Spleen (tissue), 11 donors: ENCODE data around the gene TXLNG. TPM values are rescaled to one million over a fixed set of nuclear protein-coding genes. Genes with fewer than 3 reads are reported as not detected.

ENCODE experiments used
- DNase-seq: peaks from one replicate; pipeline ENCODE4 v3.0.0-alpha.2; 2020
- H3K27ac ChIP-seq, 8 donors: fragments of 200-600 bp; sonication (generic) in 7 of 8; 1 replicate in 4 of 8; 2 replicates in 4 of 8; pipeline versions ENCODE4 v1.5.0 to v1.8.0; 2016 to 2021; ENCODE audit warnings: inconsistent platforms in 4 of 8, mild to moderate bottlenecking in 4 of 8, moderate library complexity in 1 of 8
- H3K27me3 ChIP-seq, 7 donors: fragments of 200-600 bp; sonication (generic) in 6 of 7; replicated peaks in 1 of 7; 1 replicate in 4 of 7; 2 replicates in 3 of 7; pipeline versions ENCODE4 v1.5.0 to v1.8.0; 2016 to 2021; ENCODE audit warnings: inconsistent platforms in 3 of 7, mild to moderate bottlenecking in 1 of 7
- H3K36me3 ChIP-seq, 6 donors: fragments of 200-600 bp; sonication (generic) in 5 of 6; 1 replicate in 4 of 6; 2 replicates in 2 of 6; pipeline versions ENCODE4 v1.5.0 to v1.8.0; 2016 to 2021; ENCODE audit warnings: inconsistent platforms in 2 of 6
- H3K4me1 ChIP-seq, 6 donors: fragments of 200-600 bp; sonication (generic) in 5 of 6; 1 replicate in 3 of 6; 2 replicates in 3 of 6; pipeline versions ENCODE4 v1.5.0 to v1.8.0; 2016 to 2021; ENCODE audit warnings: inconsistent platforms in 3 of 6
- H3K4me3 ChIP-seq, 8 donors: fragments of 200-600 bp; sonication (generic) in 7 of 8; 1 replicate in 4 of 8; 2 replicates in 4 of 8; pipeline versions ENCODE4 v1.5.0 to v1.8.0; 2016 to 2021; ENCODE audit warnings: inconsistent platforms in 4 of 8, mild to moderate bottlenecking in 4 of 8, moderate library complexity in 2 of 8
- H3K9me3 ChIP-seq, 8 donors: fragments of 200-600 bp; sonication (generic) in 7 of 8; 1 replicate in 4 of 8; 2 replicates in 4 of 8; pipeline versions ENCODE4 v1.5.0 to v1.8.0; 2016 to 2021; ENCODE audit warnings: inconsistent platforms in 4 of 8
- CTCF ChIP-seq, 11 experiments: fragments of 200-600 bp in 7 of 11; fragments of 450-650 bp in 4 of 11; sonication (generic) in 4 of 11; IDR thresholded peaks in 8 of 11; conservative IDR thresholded peaks in 3 of 11; 1 replicate in 7 of 11; 2 replicates in 4 of 11; pipeline versions ENCODE4 v1.4.0 to v1.8.0; 2016 to 2021; ENCODE audit warnings: antibody characterized with exemption in 11 of 11, inconsistent platforms in 4 of 11, mild to moderate bottlenecking in 1 of 11
- POLR2A ChIP-seq, 3 donors: fragments of 450-650 bp; IDR thresholded peaks; one replicate each; pipeline ENCODE4 v1.5.1; 2017; ENCODE audit warnings: antibody characterized with exemption in 3 of 3, mild to moderate bottlenecking in 1 of 3
- POLR2AphosphoS5 ChIP-seq, 3 donors: sonication (generic); formaldehyde crosslinking; IDR thresholded peaks; one replicate each; pipeline ENCODE4 v1.5.1; 2017; ENCODE audit warnings: antibody characterized with exemption in 3 of 3
- WGBS, 5 donors: extraction: QIAGEN DNeasy Blood & Tissue Kit in 3 of 5; methylation state at CpG; one replicate each; pipeline versions ENCODE4 v1.1.5 to v1.1.7; 2013 to 2018; 5-methylcytosine and 5-hydroxymethylcytosine counted together
- intact Hi-C: fragments of 100-400 bp; cut with DNase I; formaldehyde crosslinking; loops from one replicate; pipeline ENCODE4 v1.15.0; 2023; ENCODE audit warnings: low total_unique reads
- polyA plus RNA-seq, 3 donors: library from polyadenylated mRNA; stranded (reverse); fragments of 200-250 nt; gene quantifications; one replicate each; pipeline ENCODE4 v1.2.1, GENCODE V29; 2013
- small RNA-seq, 4 donors: library from RNA; depleted of rRNA; stranded (forward); fragments of <200 nt; gene quantifications; one replicate each; pipeline ENCODE3, GENCODE V24; 2016
- total RNA-seq, 7 donors: library from RNA; depleted of rRNA in 3 of 7; stranded (reverse); fragments of >200 nt in 3 of 7; fragmentation: NEBNext Ultra II Directional in 4 of 7; extraction: Animal tissue kit (Norgen Biotek cat#: 25700) in 4 of 7; gene quantifications; one replicate each; pipeline versions ENCODE4 v1.1.0 to v1.2.1, GENCODE V29; 2016 to 2021
- donor health status: healthy with polysubstance abuse.
- donor health status: DM: no; HTN: no; CAD: no; lungs with moderate emphysema.
- donor health status: DM: no; HTN: no; CAD: no.
- donor health status: Bipolar disorder and iron deficiency.
- donor health status: healthy.
- donor health status: DM: no; HTN: no; CAD: no.
- donor health status: DM: yes; HTN: yes; CAD: no.

The TXLNG gene
- total and polyA plus RNA-seq, 10 donors, result 7.8 to 20.2 (median 12.7) TPM

DNA sequence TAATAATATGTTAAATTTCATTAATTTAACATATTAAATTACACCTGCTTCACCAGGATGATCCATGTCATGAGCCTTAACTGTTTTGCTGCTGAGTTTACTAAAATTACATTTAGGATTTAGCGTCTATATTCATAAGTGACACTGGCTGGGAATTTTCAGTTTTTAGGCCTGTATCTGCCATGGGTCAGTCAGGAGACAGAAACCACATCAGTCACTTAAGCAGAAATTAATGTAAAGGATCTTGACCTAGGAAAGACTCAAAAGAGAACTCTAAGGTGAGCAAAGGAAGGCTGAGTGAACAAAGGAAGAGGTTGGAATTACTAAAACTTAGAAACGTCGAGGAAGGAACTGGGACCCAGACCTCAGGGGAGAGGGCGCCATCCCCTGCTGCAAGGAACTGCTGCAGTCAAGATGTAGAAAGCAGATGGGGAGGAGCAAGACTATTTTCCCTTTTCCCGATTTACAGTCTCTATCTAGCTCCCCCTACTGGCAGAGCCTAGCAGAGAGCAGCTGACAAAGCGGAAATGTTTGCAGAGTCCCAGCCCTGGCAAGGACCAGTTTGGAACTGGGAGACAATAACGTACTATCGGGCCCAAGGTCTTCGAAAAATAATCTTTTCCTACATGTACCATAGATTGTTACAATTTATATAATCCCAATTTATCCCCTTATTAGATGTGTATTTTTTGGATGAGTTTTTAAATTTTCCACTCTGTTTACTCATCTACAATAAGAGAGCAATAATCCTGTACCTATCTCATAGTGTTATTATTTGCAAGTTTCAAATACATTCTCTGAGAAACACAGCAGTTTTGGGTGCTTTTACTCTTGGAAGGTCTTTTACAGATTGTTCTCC is 106.5 kb downstream of the TXLNG start:
- TF ChIP-seq CTCF (IDR thresholded peaks at IDR 0.05 in 8 of 11, conservative IDR thresholded peaks at IDR 0.05 in 3 of 11), result peak; percentile 25 to 87 (median 74)
- TF ChIP-seq POLR2AphosphoS5 (IDR thresholded peaks at IDR 0.05), result peak in 1 of 3 donors; percentile 54
- no peak for TF ChIP-seq POLR2A (IDR thresholded peaks at IDR 0.05)
- Histone ChIP-seq H3K4me3 (no peak overlapping the region), H3K27me3 (peaks cover 0 to 12% (median 0%) of the 10 kb centered on the region in 7 donors), H3K36me3 (no peaks in the 10 kb centered on the region), H3K9me3 (no peaks in the 10 kb centered on the region), H3K4me1 (peaks cover 0 to 8% (median 2%) of the 10 kb centered on the region in 6 donors), H3K27ac (no peak overlapping the region)
- intact Hi-C loops, result no loop called here
- DNase-seq, result peak; percentile 74
- 10 to 14% (median 10%) methylated on average over 8 to 9 of the region's 9 CpGs for WGBS, 5 donors

Small RNA genes within 50 kb of the gene (small RNA-seq; reads per million reads assigned to genes)
- gene RNU4-6P, result 0 reads per million in 4 donors
- 0 reads per million in 4 donors for gene RNU7-56P
- gene RPL12P49, result 0 reads per million in 4 donors

Other genes starting within 250 kb of the TXLNG start
- not detected for gene S100G, start 136.3 kb upstream of the TXLNG start, total RNA-seq
- gene S100G, start 136.3 kb upstream of the TXLNG start, polyA plus RNA-seq, result not detected
- 10 to 100 TPM in 4 of 7 donors, 1 to 10 TPM in 3; 5.6 to 11.7 (median 10.6) TPM for gene CTPS2, start 73.8 kb upstream of the TXLNG start, total RNA-seq
- 1 to 10 TPM; 5.3 to 9.8 (median 6.8) TPM for gene CTPS2, start 73.8 kb upstream of the TXLNG start, polyA plus RNA-seq
- 10 to 100 TPM; 16.7 to 23.2 (median 19.7) TPM for gene SYAP1, start 66.9 kb upstream of the TXLNG start, total RNA-seq
- 1 to 10 TPM; 6.9 to 7.6 (median 6.9) TPM for gene SYAP1, start 66.9 kb upstream of the TXLNG start, polyA plus RNA-seq
- 10 to 100 TPM; 68.5 to 80.3 (median 74.5) TPM for gene RBBP7, start 83.9 kb downstream of the TXLNG start, total RNA-seq
- 100 to 1,000 TPM; 119 to 132 (median 131) TPM for gene RBBP7, start 83.9 kb downstream of the TXLNG start, polyA plus RNA-seq
- gene REPS2, start 160.2 kb downstream of the TXLNG start, total RNA-seq, result 10 to 100 TPM in 2 of 7 donors, 1 to 10 TPM in 5; 5.5 to 18.3 (median 8.8) TPM
- 1 to 10 TPM; 1.5 to 2.3 (median 1.7) TPM for gene REPS2, start 160.2 kb downstream of the TXLNG start, polyA plus RNA-seq